ENCODE data around the gene MAP3K5. TPM values are rescaled to one million over a fixed set of nuclear protein-coding genes. Genes with fewer than 3 reads are reported as not detected.

The MAP3K5 gene
- total and polyA plus RNA-seq, 9 of the 15 experiments (the other 6 are each of a cell fraction or from before 2014, with no cell fraction given), result 2.2 to 13.0 (median 9.9) TPM

- TF ChIP-seq GTF3C2 (IDR thresholded peaks at IDR 0.05; ENCODE audit: borderline replicate concordance, extremely low read depth, insufficient read length), result no peak
- no peak for TF ChIP-seq ZNF398 (CRISPR knock-in tag; IDR thresholded peaks at IDR 0.05)
- TF ChIP-seq TEAD1 (CRISPR knock-in tag; IDR thresholded peaks at IDR 0.05), result no peak
- TF ChIP-seq ZNF3 (CRISPR knock-in tag; IDR thresholded peaks at IDR 0.05), result no peak
- no peak for TF ChIP-seq ZBTB8A (IDR thresholded peaks at IDR 0.05; ENCODE audit: partially characterized antibody)
- TF ChIP-seq, protein P1, sequence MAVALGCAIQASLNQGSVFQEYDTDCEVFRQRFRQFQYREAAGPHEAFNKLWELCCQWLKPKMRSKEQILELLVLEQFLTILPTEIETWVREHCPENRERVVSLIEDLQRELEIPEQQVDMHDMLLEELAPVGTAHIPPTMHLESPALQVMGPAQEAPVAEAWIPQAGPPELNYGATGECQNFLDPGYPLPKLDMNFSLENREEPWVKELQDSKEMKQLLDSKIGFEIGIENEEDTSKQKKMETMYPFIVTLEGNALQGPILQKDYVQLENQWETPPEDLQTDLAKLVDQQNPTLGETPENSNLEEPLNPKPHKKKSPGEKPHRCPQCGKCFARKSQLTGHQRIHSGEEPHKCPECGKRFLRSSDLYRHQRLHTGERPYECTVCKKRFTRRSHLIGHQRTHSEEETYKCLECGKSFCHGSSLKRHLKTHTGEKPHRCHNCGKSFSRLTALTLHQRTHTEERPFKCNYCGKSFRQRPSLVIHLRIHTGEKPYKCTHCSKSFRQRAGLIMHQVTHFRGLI (CRISPR knock-in tag; IDR thresholded peaks at IDR 0.05), result no peak
- TF ChIP-seq TEAD2 (tag; IDR thresholded peaks at IDR 0.05), result no peak
Measured at GRCh38 chr6:136726837-136727557, 65.3 kb downstream of the MAP3K5 start (continued).
